Limb (tissue), 2 donors: ENCODE measurements around the gene TFAM.
A peak's percentile ranks its signal among the peaks of the same experiment; 100 is the strongest.

ENCODE experiments used
- DNase-seq, 2 donors: peaks; one replicate each; pipeline ENCODE4 v3.0.0-alpha.2; 2016; ENCODE audit errors: extremely low spot score in 2 of 2

The TFAM gene

GRCh38 chr10:58433066-58433465, 47.9 kb downstream of the TFAM start:
- DNase-seq = no peak

GRCh38 chr10:58433571-58433970, 48.4 kb downstream of the TFAM start:
- no peak for DNase-seq

DNA sequence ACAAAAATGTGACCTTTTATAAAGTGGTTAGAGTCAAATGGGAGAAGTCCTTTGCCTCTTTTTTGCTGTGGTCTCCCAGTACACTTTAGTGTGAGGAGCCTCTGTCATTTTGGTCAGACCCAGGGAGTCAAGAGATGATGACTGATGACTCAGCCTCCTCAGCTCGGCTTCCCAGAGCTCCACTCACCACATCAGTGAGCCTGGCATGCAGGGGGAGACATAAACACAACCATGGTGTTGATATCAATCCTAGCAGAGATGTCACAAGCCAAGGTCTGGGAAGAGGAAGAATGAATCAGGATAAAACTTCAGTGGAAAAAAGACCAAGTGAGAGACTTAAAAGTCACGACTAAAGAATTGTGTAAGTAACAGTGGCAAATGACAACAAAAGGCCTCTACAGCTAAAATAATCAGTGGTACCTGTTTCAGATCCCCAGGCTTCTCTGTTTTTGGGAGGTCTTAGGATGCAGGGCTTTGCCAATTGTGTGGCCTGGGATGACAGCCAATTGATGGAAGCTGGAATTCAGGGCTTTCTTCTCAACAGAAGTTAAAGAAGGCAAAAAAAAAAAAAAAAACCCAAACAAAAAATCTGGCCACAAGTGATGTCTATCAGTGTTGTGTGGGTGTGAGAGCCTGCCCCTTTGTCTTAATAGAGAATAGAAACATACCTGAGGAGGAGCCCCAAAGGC, 50.2 kb downstream of the TFAM start:
- DNase-seq = no peak

DNA sequence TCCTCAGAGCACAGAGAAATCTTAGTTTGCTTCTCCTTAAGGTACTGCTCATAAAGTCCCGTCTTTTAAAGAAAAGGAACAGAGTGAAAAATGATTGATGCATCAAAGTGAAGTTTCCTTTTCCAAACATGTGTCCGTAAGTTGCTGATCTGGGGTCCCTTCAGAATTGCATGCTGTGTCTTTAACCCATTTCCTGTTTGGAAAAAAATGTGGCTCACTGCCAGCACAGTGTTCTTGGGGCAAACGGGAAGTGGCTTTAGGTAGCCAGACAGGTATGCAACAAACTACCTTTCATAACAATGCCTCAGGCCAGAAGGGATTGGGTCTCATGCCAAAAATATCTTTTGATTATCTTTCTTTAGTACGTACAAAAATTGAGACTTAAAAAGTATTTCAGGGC, 50.9 kb downstream of the TFAM start:
- DNase-seq = no peak

DNA sequence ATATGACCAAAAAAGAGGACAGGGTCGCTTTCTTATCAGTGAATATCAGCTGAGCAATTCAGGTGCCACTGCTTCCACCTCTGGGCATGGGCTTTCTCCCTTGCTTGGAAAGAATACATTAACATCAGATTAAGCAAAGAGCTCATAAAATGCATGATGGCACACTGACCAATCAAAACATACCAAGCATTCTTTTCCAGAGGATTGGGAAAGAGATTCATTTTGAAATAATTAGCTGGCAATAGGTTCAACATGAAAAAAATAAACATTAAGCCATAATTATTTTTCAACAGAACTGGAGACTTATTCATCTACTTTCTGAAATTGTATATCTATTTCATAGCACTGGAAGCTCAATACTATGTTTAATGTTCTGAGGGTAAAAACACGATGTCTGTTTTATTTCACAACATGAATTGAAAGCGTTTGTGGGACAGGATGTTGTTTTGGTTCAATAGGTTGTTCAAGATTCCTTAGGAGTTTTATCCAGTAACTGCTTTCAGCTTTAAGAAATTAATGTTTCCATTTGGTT, 53.2 kb downstream of the TFAM start:
- DNase-seq = no peak

- no peak for DNase-seq
Observed at GRCh38 chr10:58438986-58439385, 53.8 kb downstream of the TFAM start.

- DNase-seq = no peak
Observed at GRCh38 chr10:58439632-58440364, 54.6 kb downstream of the TFAM start.

- DNase-seq = no peak
Observed at GRCh38 chr10:58440484-58440883, 55.3 kb downstream of the TFAM start.

GRCh38 chr10:58444321-58444720, 59.1 kb downstream of the TFAM start:
- DNase-seq = no peak

DNA sequence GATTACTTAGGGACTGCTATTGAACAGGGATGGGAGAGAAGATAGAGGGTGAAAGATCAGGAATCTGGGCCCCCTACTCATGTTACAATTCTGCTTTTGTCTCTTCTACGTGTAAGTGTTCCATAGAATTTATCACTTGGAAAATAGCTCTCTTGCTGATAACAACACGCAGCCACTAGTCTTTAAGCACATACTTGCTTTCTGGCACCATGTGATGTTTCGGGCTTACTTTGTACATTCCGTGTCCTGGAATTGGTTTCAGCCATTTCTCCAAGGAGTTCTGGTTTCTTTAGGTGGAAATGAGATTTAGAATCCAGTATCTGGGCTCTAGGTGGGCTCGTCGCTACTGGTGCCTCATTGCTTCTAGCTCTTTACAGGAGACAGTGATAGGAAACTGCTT, 59.7 kb downstream of the TFAM start:
- peak in 1 of 2 donors; percentile 41 for DNase-seq

- no peak for DNase-seq
Observed at GRCh38 chr10:58448121-58448935, 63.1 kb downstream of the TFAM start.
